C4-2B (cell line): Measurements from ENCODE around the gene SARDH.

Source experiments
- ZFX ChIP-seq: fragments of 450-650 bp; IDR thresholded peaks from 2 replicates; pipeline ENCODE4 v1.6.1; 2017
- TF ChIP-seq, protein P1 (sequence below): fragments of 450-650 bp; conservative IDR thresholded peaks from 2 replicates; pipeline ENCODE4 v1.5.1; 2017; ENCODE audit warnings: mild to moderate bottlenecking

DNA sequence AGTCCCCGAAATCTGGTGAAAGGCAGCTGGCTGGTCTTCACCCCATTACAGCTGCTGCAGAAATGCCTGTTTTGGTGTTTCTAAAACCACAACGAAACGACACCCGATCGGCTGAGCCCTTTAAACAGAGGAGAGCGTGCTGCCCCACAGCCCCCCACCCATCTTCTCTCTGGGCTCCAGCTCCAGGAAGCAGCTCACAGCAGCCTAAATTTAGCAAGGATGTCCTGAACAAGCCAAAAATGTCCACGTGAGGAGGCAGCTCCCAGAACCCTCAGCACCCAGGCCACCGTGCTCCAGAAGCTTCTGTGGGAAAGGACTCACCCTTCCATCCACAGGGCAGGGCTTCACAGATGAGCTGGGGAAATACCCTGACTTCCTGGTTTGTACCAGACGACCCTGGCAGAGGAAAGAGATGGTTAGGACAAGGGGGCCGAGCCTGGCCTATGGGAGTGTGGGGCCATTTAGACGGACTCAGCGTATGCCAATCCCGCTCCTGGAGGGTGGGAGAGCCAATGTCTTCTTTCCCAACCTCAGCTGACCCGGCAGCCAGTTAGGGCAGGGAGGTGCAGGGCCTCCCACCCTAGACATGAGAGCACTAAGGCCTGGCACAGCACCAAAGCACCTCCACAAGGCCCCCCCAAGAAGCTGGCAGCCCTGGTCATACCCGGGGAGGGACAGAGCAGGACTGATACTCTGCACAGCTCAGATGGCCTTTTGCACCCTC, 39.1 kb upstream of the SARDH start:
- TF ChIP-seq, protein P1, sequence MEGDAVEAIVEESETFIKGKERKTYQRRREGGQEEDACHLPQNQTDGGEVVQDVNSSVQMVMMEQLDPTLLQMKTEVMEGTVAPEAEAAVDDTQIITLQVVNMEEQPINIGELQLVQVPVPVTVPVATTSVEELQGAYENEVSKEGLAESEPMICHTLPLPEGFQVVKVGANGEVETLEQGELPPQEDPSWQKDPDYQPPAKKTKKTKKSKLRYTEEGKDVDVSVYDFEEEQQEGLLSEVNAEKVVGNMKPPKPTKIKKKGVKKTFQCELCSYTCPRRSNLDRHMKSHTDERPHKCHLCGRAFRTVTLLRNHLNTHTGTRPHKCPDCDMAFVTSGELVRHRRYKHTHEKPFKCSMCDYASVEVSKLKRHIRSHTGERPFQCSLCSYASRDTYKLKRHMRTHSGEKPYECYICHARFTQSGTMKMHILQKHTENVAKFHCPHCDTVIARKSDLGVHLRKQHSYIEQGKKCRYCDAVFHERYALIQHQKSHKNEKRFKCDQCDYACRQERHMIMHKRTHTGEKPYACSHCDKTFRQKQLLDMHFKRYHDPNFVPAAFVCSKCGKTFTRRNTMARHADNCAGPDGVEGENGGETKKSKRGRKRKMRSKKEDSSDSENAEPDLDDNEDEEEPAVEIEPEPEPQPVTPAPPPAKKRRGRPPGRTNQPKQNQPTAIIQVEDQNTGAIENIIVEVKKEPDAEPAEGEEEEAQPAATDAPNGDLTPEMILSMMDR: no peak
- no peak for TF ChIP-seq ZFX
